ENCODE data around the gene MYBPC1. TPM values are rescaled to one million over a fixed set of nuclear protein-coding genes. Genes with fewer than 3 reads are reported as not detected.

Gene MYBPC1
- total and polyA plus RNA-seq, 2 of the 13 experiments (the other 11 are each of a cell fraction or from before 2014, with no cell fraction given), result 0.31 to 0.53 TPM

DNA sequence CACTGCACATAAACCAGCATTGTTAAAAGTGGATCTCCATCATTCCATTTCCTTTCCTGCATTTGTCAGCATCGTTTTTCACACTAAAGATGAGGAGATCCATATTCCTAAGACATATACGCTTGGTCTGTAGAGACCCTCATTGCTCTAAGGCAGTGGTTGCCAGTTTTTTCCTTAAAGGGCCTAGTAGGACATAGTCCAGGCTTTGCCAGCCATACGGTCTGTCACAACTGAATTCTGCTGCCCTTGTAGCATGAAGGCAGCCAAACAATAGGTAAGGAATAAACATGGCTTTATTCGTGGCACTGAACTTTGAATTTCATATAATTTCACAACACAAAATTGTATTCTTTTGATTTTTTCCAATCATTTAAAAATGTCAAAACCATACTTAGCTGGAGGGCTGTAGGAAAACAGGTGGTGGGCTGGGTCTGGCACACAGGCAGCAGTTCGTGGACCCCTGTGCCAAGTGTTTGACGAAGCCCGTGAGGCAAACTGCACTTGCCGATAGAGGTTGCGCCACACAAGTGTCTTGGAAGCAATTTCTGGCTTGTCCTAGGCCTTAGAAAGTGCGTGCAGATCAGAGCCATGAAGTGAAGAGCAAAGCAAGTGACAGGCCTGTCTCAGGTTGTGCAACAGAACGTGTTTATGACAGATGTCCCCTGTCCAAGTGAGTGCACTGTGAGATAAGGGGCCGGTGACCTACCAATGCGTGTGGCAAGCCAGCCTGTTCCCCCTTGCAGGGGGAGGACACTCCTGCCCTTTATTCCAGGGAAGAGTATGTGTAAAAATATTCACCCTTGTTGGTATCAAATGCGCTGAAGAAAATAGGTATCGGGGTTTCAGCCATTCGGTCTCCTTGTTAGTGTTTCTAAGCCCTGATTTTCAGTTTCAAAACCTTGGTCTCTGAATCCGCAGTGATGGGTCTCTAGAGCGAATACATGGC lies 101.8 kb downstream of the MYBPC1 start (continued):
- no peak for TF ChIP-seq ZNF841 (CRISPR knock-in tag; IDR thresholded peaks at IDR 0.05; ENCODE audit: borderline replicate concordance)
- TF ChIP-seq, protein P1, sequence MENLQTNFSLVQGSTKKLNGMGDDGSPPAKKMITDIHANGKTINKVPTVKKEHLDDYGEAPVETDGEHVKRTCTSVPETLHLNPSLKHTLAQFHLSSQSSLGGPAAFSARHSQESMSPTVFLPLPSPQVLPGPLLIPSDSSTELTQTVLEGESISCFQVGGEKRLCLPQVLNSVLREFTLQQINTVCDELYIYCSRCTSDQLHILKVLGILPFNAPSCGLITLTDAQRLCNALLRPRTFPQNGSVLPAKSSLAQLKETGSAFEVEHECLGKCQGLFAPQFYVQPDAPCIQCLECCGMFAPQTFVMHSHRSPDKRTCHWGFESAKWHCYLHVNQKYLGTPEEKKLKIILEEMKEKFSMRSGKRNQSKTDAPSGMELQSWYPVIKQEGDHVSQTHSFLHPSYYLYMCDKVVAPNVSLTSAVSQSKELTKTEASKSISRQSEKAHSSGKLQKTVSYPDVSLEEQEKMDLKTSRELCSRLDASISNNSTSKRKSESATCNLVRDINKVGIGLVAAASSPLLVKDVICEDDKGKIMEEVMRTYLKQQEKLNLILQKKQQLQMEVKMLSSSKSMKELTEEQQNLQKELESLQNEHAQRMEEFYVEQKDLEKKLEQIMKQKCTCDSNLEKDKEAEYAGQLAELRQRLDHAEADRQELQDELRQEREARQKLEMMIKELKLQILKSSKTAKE (CRISPR knock-in tag; IDR thresholded peaks at IDR 0.05; ENCODE audit: borderline replicate concordance), result peak; percentile 9; the same call in 1 of the 2 replicates
- no peak for TF ChIP-seq RBM22 (optimal IDR thresholded peaks at IDR 0.05; ENCODE audit: low read length)
- TF ChIP-seq, protein P2, sequence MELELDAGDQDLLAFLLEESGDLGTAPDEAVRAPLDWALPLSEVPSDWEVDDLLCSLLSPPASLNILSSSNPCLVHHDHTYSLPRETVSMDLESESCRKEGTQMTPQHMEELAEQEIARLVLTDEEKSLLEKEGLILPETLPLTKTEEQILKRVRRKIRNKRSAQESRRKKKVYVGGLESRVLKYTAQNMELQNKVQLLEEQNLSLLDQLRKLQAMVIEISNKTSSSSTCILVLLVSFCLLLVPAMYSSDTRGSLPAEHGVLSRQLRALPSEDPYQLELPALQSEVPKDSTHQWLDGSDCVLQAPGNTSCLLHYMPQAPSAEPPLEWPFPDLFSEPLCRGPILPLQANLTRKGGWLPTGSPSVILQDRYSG (CRISPR knock-in tag; IDR thresholded peaks at IDR 0.05), result no peak; the same call in 1 of the 2 replicates
- TF ChIP-seq TSC22D2 (CRISPR knock-in tag; IDR thresholded peaks at IDR 0.05; ENCODE audit: borderline replicate concordance), result no peak
- no peak for TF ChIP-seq SALL2 (CRISPR knock-in tag; IDR thresholded peaks at IDR 0.05)
- no peak for TF ChIP-seq POGZ (CRISPR knock-in tag; IDR thresholded peaks at IDR 0.05)
- TF ChIP-seq, protein P3, sequence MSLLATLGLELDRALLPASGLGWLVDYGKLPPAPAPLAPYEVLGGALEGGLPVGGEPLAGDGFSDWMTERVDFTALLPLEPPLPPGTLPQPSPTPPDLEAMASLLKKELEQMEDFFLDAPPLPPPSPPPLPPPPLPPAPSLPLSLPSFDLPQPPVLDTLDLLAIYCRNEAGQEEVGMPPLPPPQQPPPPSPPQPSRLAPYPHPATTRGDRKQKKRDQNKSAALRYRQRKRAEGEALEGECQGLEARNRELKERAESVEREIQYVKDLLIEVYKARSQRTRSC (CRISPR knock-in tag; IDR thresholded peaks at IDR 0.05; ENCODE audit: low read depth), result no peak
- TF ChIP-seq, protein P4, sequence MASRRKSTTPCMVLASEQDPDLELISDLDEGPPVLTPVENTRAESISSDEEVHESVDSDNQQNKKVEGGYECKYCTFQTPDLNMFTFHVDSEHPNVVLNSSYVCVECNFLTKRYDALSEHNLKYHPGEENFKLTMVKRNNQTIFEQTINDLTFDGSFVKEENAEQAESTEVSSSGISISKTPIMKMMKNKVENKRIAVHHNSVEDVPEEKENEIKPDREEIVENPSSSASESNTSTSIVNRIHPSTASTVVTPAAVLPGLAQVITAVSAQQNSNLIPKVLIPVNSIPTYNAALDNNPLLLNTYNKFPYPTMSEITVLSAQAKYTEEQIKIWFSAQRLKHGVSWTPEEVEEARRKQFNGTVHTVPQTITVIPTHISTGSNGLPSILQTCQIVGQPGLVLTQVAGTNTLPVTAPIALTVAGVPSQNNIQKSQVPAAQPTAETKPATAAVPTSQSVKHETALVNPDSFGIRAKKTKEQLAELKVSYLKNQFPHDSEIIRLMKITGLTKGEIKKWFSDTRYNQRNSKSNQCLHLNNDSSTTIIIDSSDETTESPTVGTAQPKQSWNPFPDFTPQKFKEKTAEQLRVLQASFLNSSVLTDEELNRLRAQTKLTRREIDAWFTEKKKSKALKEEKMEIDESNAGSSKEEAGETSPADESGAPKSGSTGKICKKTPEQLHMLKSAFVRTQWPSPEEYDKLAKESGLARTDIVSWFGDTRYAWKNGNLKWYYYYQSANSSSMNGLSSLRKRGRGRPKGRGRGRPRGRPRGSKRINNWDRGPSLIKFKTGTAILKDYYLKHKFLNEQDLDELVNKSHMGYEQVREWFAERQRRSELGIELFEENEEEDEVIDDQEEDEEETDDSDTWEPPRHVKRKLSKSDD (CRISPR knock-in tag; IDR thresholded peaks at IDR 0.05; ENCODE audit: low read depth), result no peak
- TF ChIP-seq ZNF570 (CRISPR knock-in tag; IDR thresholded peaks at IDR 0.05; ENCODE audit: borderline replicate concordance), result no peak
- peak; percentile 96 for TF ChIP-seq SAP130 (CRISPR knock-in tag; IDR thresholded peaks at IDR 0.05; ENCODE audit: low read depth)
- TF ChIP-seq KLF15 (CRISPR knock-in tag; IDR thresholded peaks at IDR 0.05; ENCODE audit: borderline replicate concordance), result no peak
- TF ChIP-seq ARHGAP35 (CRISPR knock-in tag; IDR thresholded peaks at IDR 0.05; ENCODE audit: borderline replicate concordance), result no peak
- no peak for TF ChIP-seq HNRNPUL1 (IDR thresholded peaks at IDR 0.05; ENCODE audit: low read depth, low read length)
- TF ChIP-seq ZNF644 (CRISPR knock-in tag; IDR thresholded peaks at IDR 0.05; ENCODE audit: low read depth), result peak; percentile 41; the same call in 1 of the 2 replicates
- no peak for TF ChIP-seq GPN1 (CRISPR knock-in tag; IDR thresholded peaks at IDR 0.05; ENCODE audit: borderline replicate concordance)
- TF ChIP-seq SIN3A (IDR thresholded peaks at IDR 0.05; ENCODE audit: borderline replicate concordance, low read depth, low read length), result peak; percentile 95
- peak; percentile 73; the same call in 1 of the 2 replicates for TF ChIP-seq CBX5 (CRISPR knock-in tag; IDR thresholded peaks at IDR 0.05; ENCODE audit: borderline replicate concordance)
- TF ChIP-seq ONECUT2 (CRISPR knock-in tag; IDR thresholded peaks at IDR 0.05), result no peak
- TF ChIP-seq JUNB (CRISPR knock-in tag; IDR thresholded peaks at IDR 0.05; ENCODE audit: borderline replicate concordance), result no peak
- TF ChIP-seq ZBTB8A (CRISPR knock-in tag; IDR thresholded peaks at IDR 0.05; ENCODE audit: borderline replicate concordance, low read depth), result no peak
- no peak for TF ChIP-seq ZNF672 (CRISPR knock-in tag; IDR thresholded peaks at IDR 0.05)
- TF ChIP-seq ZNF33B (CRISPR knock-in tag; IDR thresholded peaks at IDR 0.05), result 0 out of 2 replicates have a peak, but pooled peaks have one; percentile 2
